Liver (tissue), 9 donors: ENCODE measurements around the gene DDX23. TPM values are rescaled to one million over a fixed set of nuclear protein-coding genes. Genes with fewer than 3 reads are reported as not detected.

Experiments
- DNase-seq: peaks from one replicate; pipeline ENCODE4 v3.0.0-alpha.2; 2017; ENCODE audit warnings: low spot score
- H3K27ac ChIP-seq, 2 donors: one replicate each; pipeline ENCODE4 v1.7.0; 2013; ENCODE audit warnings: inconsistent platforms in 2 of 2, low read length in 2 of 2, control low read depth in 1 of 2, low read depth in 1 of 2, mild to moderate bottlenecking in 1 of 2
- H3K27me3 ChIP-seq, 4 donors: one replicate each; pipeline versions ENCODE4 v1.6.1 to v1.7.0; 2013; ENCODE audit warnings: low read length in 3 of 4, inconsistent platforms in 1 of 4, mild to moderate bottlenecking in 1 of 4, moderate library complexity in 1 of 4; ENCODE audit not compliant: control insufficient read depth in 4 of 4, insufficient read depth in 4 of 4
- H3K36me3 ChIP-seq, 4 donors: one replicate each; pipeline versions ENCODE4 v1.6.1 to v1.7.0; 2013; ENCODE audit warnings: low read length in 3 of 4, mild to moderate bottlenecking in 3 of 4, low read depth in 1 of 4, moderate library complexity in 1 of 4; ENCODE audit not compliant: control insufficient read depth in 4 of 4, insufficient read depth in 3 of 4
- H3K4me1 ChIP-seq, 4 donors: one replicate each; pipeline versions ENCODE4 v1.6.1 to v1.7.0; 2013; ENCODE audit warnings: low read length in 3 of 4, mild to moderate bottlenecking in 3 of 4, moderate library complexity in 1 of 4; ENCODE audit not compliant: control insufficient read depth in 4 of 4, insufficient read depth in 4 of 4
- H3K4me3 ChIP-seq, 3 donors: one replicate each; pipeline versions ENCODE4 v1.6.1 to v1.7.0; 2013; ENCODE audit warnings: low read length in 3 of 3, control low read depth in 1 of 3, low read depth in 1 of 3, mild to moderate bottlenecking in 1 of 3
- H3K9ac ChIP-seq, 2 donors: one replicate each; pipeline ENCODE4 v1.7.0; 2013; ENCODE audit warnings: low read length in 2 of 2, mild to moderate bottlenecking in 2 of 2, moderate library complexity in 2 of 2, control low read depth in 1 of 2, low read depth in 1 of 2
- H3K9me3 ChIP-seq, 4 donors: one replicate each; pipeline versions ENCODE4 v1.6.1 to v1.7.0; 2013; ENCODE audit warnings: low read length in 3 of 4; ENCODE audit not compliant: control insufficient read depth in 4 of 4
- ATF3 ChIP-seq: IDR thresholded peaks from 2 replicates; pipeline ENCODE4 v1.6.1; 2016; ENCODE audit warnings: antibody characterized with exemption
- CTCF ChIP-seq: fragments of 150-350 bp; IDR thresholded peaks from 2 replicates; pipeline ENCODE4 v1.5.1; 2017; ENCODE audit warnings: improper control_type of control experiment, low read depth, low read length; ENCODE audit not compliant: missing input control
- EGR1 ChIP-seq, 2 donors: IDR thresholded peaks; 2 replicates each; pipeline ENCODE4 v1.6.1; 2016 to 2018; ENCODE audit warnings: antibody characterized with exemption in 2 of 2, low read depth in 2 of 2
- FOXA1 ChIP-seq: IDR thresholded peaks from 2 replicates; pipeline ENCODE4 v1.6.1; 2016; ENCODE audit warnings: antibody characterized with exemption
- GABPA ChIP-seq, 2 donors: IDR thresholded peaks in 1 of 2; conservative IDR thresholded peaks in 1 of 2; 2 replicates each; pipeline ENCODE4 v1.6.1; 2016; ENCODE audit warnings: antibody characterized with exemption in 2 of 2, mild to moderate bottlenecking in 1 of 2, moderate library complexity in 1 of 2
- HNF4A ChIP-seq, 2 donors: conservative IDR thresholded peaks; 2 replicates each; pipeline ENCODE4 v1.6.1; 2016; ENCODE audit warnings: antibody characterized with exemption in 2 of 2, mild to moderate bottlenecking in 2 of 2
- HNF4G ChIP-seq: IDR thresholded peaks from 2 replicates; pipeline ENCODE4 v1.6.1; 2016; ENCODE audit warnings: antibody characterized with exemption
- JUND ChIP-seq, 2 donors: IDR thresholded peaks; 2 replicates each; pipeline ENCODE4 v1.6.1; 2016; ENCODE audit warnings: antibody characterized with exemption in 2 of 2
- MAX ChIP-seq: IDR thresholded peaks from 2 replicates; pipeline ENCODE4 v1.6.1; 2016; ENCODE audit warnings: antibody characterized with exemption
- NR2F2 ChIP-seq: IDR thresholded peaks from 2 replicates; pipeline ENCODE4 v1.6.1; 2016; ENCODE audit warnings: antibody characterized with exemption
- REST ChIP-seq: IDR thresholded peaks from 2 replicates; pipeline ENCODE4 v1.6.1; 2016; ENCODE audit warnings: antibody characterized with exemption, mild to moderate bottlenecking
- RXRA ChIP-seq, 2 donors: IDR thresholded peaks; 2 replicates each; pipeline ENCODE4 v1.6.1; 2017 to 2018; ENCODE audit warnings: antibody characterized with exemption in 2 of 2, mild to moderate bottlenecking in 1 of 2
- SP1 ChIP-seq: IDR thresholded peaks from 2 replicates; pipeline ENCODE4 v1.6.1; 2018; ENCODE audit warnings: antibody characterized with exemption, mild to moderate bottlenecking
- YY1 ChIP-seq: IDR thresholded peaks from 2 replicates; pipeline ENCODE4 v1.6.1; 2016; ENCODE audit warnings: antibody characterized with exemption, mild to moderate bottlenecking
- ZBTB33 ChIP-seq: IDR thresholded peaks from 2 replicates; pipeline ENCODE4 v1.6.1; 2016; ENCODE audit warnings: antibody characterized with exemption
- WGBS: extraction: QIAGEN DNeasy Blood & Tissue Kit; methylation state at CpG from one replicate; pipeline ENCODE4 v1.1.7; 2013; 5-methylcytosine and 5-hydroxymethylcytosine counted together
- polyA plus RNA-seq, 2 donors: library from polyadenylated mRNA; stranded (reverse) in 1 of 2; unstranded in 1 of 2; fragments of 200-250 nt in 1 of 2; fragments of >200 nt in 1 of 2; fragmentation: Nextera tagmentation in 1 of 2; extraction: Ambion mirVana in 1 of 2; gene quantifications; one replicate each; pipeline versions ENCODE4 v1.2.1 to v1.2.3, GENCODE V29; 2013 to 2015
- total RNA-seq, 2 donors: library from RNA; depleted of rRNA; stranded (reverse); fragments of >200 nt; gene quantifications; one replicate each; pipeline ENCODE4 v1.2.3, GENCODE V29; 2014
- donor health status: healthy.
- donor health status: healthy.
- donor health status: healthy.
- donor health status: healthy.
- donor health status: healthy.

Gene DDX23
- total and polyA plus RNA-seq, 4 donors, result 16.9 to 60.6 (median 29.7) TPM

GRCh38 chr12:48788524-48788853, 63.5 kb downstream of the DDX23 start:
- Histone ChIP-seq H3K9me3 (no peaks in the 10 kb centered on the region), H3K4me1 (peaks cover 1 to 22% (median 15%) of the 10 kb centered on the region in 4 donors), H3K27ac (peak overlapping the region in 1 of 2 donors; percentile 7), H3K4me3 (peak overlapping the region; percentile 63 to 97 (median 66)), H3K9ac (peak overlapping the region; percentile 1 to 66), H3K27me3 (no peaks in the 10 kb centered on the region), H3K36me3 (no peaks in the 10 kb centered on the region)
- no peak for DNase-seq
- WGBS, result 1% methylated on average over 25 of the region's 25 CpGs
- no peak for TF ChIP-seq HNF4A (conservative IDR thresholded peaks at IDR 0.05)
- TF ChIP-seq CTCF, result no peak
- no peak for TF ChIP-seq NR2F2
- TF ChIP-seq HNF4G, result no peak
- TF ChIP-seq JUND (IDR thresholded peaks at IDR 0.05), result no peak

GRCh38 chr12:48787791-48788523, 64.0 kb downstream of the DDX23 start:
- 25% methylated on average over 11 of the region's 11 CpGs for WGBS

GRCh38 chr12:48786591-48787544, 65.1 kb downstream of the DDX23 start:
- Histone ChIP-seq H3K27ac (no peak overlapping the region), H3K4me3 (no peak overlapping the region), H3K9ac (no peak overlapping the region), H3K4me1 (peaks cover 1 to 22% (median 15%) of the 10 kb centered on the region in 4 donors), H3K27me3 (no peaks in the 10 kb centered on the region), H3K9me3 (no peaks in the 10 kb centered on the region), H3K36me3 (peaks cover 0 to 3% (median 1%) of the 10 kb centered on the region in 4 donors)
- DNase-seq, result no peak
- 68% methylated on average over 7 of the region's 7 CpGs for WGBS
- no peak for TF ChIP-seq SP1
- TF ChIP-seq MAX, result no peak
- TF ChIP-seq RXRA (IDR thresholded peaks at IDR 0.05), result no peak
- TF ChIP-seq YY1, result no peak
- TF ChIP-seq NR2F2, result no peak
- TF ChIP-seq EGR1 (IDR thresholded peaks at IDR 0.05; ENCODE audit: low read depth in 2 of 2), result no peak
- no peak for TF ChIP-seq GABPA (IDR thresholded peaks at IDR 0.05 in 1 of 2, conservative IDR thresholded peaks at IDR 0.05 in 1 of 2)
- TF ChIP-seq FOXA1, result no peak
- TF ChIP-seq ATF3, result no peak
- TF ChIP-seq REST, result no peak
- no peak for TF ChIP-seq HNF4G

More at GRCh38 chr12:48787791-48788523, 64.0 kb downstream of the DDX23 start:
- Histone ChIP-seq H3K4me3 (peak overlapping the region; percentile 63 to 97 (median 66)), H3K27me3 (no peaks in the 10 kb centered on the region), H3K9ac (peak overlapping the region; percentile 1 to 66), H3K36me3 (peaks cover 0 to 2% (median 0%) of the 10 kb centered on the region in 4 donors), H3K9me3 (no peaks in the 10 kb centered on the region), H3K27ac (peak overlapping the region in 1 of 2 donors; percentile 20), H3K4me1 (peaks cover 1 to 22% (median 15%) of the 10 kb centered on the region in 4 donors)
- no peak for TF ChIP-seq ZBTB33
- no peak for TF ChIP-seq HNF4A (conservative IDR thresholded peaks at IDR 0.05)
- no peak for DNase-seq
